NCI-H526 (cell line): Measurements from ENCODE around the gene ENOPH1.
A peak's percentile ranks its signal among the peaks of the same experiment; 100 is the strongest.
"Not testable (repeated sequence)": the region's sequence is repeated elsewhere in the genome, so short reads cannot be mapped to it uniquely, and the experiment has no call there.

Experiments
- DNase-seq, 2 experiments: peaks; one replicate each; lab custom pipeline; 2025; lab: John Stamatoyannopoulos, UW

ENOPH1 gene

DNA sequence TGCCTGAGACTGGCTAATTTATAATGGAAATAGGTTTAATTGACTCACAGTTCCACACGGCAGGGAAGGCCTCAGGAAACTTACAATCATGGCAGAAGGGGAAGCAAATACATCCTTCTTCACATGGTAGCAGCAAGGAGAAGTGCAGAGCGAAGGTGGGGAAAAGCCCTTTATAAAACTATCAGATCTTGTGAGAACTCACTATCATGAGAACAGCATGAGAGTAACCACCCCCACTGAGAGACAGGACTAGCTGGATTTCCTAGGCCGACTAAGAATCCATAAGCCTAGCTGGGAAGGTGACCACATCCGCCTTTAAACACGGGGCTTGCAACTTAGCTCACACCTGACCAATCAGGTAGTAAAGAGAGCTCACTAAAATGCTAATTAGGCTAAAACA, 42.7 kb downstream of the ENOPH1 start:
- DNase-seq, result not testable (repeated sequence)

DNA sequence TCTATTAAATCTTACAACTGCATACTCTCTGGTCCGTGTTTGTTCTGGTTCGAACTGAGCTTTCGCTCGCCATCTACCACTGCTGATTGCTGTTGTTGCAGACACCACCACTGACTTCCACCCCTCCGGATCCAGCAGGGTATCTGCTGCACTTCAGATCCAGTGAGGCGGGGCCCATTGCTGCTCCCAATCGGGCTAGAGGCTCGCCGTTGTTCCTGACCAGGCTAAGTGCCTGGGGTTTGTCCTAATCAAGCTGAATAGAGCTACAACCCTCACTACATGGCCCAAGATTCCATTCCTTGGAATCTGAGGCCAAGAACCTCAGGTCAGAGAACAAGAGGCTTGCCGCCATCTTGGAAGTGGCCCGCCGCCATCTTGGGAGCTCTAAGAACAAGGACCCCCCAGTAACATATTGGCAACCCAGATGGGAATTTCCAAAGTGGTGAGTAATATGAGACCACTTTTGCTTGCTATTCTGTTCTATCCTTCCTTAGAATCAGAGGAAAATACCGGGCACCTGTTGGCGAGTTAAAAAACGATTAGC, 43.3 kb downstream of the ENOPH1 start:
- DNase-seq, result no peak

DNA sequence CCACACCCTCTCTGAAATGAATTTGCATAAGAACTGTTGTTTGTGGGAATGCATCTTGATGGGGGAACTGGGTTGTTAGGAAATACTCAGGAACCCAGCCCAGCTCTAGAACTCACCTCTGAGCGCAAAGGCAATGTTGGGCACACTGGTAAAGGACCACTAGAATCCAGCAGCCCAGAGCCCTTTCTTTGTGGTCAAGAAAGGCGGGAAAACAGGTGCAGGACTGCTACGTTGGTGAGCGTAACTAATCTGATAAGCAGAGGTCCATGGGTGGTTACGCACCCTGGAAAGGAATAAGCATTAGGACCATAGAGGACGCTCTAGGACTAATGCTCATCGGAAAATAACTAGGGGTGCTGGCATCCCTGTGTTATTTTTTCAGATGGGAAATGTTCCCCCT, 45.5 kb downstream of the ENOPH1 start:
- DNase-seq, result not testable (repeated sequence)

DNA sequence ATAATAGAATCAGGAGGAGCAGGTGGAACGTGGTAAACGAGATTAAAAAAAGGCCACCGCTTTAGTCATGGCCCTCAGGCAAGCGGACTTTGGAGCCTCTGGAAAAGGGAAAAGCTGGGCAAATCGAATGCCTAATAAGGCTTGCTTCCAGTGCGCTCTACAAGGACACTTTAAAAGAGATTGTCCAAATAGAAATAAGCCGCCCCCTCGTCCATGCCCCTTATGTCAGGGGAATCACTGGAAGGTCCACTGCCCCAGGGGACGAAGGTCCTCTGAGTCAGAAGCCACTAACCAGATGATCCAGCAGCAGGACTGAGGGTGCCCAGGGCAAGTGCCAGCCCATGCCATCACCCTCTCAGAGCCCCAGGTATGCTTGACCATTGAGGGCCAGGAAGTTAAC, 47.1 kb downstream of the ENOPH1 start:
- DNase-seq, result not testable (repeated sequence)

DNA sequence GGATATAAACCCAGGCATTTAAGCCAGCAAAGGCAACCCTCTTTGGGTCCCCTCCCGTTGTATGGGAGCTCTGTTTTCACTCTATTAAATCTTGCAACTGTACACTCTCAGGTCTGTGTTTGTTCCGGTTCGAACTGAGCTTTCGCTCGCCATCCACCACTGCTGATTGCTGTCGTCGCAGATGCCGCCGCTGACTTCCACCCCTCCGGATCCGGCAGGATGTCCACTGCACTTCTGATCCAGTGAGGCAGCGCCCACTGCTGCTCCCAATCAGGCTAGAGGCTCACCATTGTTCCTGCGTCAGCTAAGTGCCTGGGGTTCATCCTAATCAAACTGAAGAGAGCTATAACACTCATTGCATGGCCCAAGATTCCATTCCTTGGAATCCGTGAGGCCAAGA, 49.2 kb downstream of the ENOPH1 start:
- DNase-seq, result no peak

DNA sequence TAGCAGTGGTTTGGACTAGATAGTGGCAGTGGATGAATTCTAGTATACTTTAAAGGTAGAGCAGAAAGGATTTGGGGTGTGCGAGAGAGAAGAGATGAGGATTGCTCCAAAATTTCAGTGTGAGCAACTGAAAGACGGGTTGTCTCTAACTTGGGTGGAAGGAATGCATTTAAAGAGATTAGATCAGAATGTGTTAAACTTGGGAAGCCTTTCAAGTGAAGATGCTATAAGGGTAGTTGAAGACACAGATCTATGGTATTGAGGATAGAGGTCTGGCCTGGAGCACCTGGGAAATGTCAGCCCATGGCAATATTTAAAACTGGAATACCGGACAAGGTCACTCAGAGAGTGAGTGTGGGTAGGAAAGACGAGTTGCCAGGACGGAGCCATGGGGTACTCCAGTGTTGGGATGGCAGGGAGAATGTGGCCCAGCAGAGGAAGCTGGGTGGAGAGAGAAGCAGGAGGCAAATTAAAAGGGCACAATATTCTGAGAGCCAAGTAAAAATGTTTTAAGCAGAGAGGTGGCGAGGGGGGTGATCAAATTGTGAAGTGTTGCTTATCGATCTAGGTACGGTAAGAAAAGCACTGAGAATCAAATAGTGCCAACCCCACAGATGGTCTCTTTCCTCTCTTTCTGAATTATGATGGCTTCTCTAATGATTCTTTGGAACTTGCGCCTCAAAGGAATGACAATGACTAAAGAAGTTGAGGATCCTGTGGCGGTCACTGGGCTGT, 50.5 kb downstream of the ENOPH1 start:
- DNase-seq, result no peak

DNA sequence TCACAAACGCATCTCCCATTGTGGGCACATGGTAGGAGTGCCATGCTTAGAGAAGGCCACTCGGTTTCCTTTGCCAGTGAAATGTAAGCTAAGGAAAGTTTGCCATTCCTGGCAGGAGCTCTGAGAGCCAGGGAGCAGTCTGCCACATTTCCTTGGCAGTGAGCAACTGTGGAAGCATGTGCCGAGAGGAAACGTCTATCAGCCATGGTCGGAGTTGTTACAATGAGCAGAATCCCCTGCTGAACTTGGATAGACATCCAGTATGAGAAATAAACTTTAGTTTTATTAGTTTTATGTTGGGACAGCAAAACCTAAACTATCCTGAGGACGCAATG, 51.1 kb downstream of the ENOPH1 start:
- DNase-seq, result no peak

DNA sequence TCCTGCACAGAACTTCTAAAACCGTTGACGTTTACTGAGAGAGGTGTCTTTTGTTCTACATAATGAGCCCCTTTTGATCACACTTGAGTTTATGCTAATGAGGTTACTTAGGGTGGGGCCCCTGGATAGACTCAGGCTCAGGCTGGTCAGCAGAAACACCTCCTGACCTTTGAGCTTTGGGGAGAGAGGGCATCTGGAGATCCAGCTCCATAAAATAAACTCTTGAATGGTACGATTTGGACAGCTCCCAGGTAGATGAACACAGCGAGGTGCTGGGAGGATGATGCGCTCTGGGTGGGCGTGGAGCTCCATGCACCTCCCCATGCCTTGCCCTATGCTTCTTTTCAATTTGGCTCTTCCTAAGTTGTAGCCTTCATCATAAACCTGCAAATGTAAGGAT, 52.0 kb downstream of the ENOPH1 start:
- no peak for DNase-seq

DNA sequence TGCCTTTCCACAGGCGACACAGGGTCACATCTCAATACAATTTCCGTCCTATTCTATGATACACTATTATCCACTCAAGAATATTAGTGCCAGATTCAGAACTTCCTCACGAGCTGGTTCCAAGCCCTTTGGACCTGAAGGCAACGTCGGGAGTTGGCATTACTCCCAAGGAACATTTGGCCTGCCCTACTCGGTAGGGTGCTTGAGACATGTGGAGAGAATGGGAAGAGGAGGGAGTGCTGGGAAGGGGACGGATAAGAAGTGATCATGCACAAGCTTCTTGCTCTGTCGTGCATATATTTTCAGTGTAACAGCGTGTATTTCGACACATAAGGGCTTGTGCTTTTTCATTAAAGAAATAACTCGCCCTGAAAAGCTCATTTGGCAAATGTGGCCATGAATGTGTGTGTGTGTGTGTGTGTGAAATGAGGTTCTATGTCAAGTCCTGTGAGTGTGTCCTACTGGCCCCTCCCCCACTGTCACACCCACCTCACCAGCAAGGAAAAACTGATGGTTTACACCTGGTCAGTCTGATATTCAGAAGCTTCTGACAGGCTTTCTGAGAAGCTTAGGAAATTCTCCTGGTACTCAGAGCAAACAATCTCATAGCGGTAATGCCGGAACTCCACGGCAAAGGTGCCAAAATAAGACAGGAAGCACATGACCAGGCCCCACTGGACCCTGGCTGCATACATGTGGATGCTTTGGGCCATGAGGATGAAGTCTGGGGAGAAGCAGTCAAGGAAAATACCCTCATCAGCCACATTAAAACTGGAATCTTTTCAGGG, 54.8 kb downstream of the ENOPH1 start:
- DNase-seq, result no peak

DNA sequence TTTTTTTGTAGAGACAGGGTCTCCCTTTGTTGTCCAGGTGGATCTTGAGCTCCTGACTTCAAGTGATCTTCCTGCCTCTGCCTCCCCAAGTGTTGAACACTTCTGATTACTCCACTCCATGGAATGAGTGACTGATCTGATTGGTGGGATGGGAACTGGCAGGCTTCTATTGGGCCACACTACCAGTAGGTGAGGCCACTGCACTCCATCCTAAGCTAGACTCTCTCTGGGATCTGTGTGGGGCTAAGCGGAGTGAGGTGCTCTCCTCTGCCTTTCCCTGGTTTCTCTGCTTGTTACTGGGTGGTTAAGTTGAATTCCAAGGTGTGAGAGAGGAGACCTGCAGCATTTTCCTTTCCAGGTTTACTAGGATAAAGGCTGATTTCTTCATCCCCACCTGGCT, 58.7 kb downstream of the ENOPH1 start:
- DNase-seq, result no peak

DNA sequence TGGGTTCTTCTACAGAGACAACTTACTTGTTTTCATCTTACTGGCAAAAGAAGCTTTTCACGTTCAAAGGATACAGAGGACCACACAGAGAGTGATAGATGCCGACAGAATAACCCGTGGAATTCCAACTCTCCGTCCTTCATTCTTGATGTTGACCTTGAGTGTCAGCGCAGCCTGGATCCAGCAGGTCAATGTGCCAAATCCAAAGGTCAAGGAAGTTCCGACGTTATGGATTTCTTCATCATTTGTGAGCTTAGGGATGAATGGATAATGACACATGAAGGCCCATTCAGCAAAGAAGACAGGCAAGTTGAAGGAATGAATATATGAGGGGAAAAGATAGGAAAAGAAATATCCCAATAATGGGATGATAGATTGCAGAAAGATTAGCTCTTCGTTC, 59.6 kb downstream of the ENOPH1 start:
- DNase-seq, result no peak

DNA sequence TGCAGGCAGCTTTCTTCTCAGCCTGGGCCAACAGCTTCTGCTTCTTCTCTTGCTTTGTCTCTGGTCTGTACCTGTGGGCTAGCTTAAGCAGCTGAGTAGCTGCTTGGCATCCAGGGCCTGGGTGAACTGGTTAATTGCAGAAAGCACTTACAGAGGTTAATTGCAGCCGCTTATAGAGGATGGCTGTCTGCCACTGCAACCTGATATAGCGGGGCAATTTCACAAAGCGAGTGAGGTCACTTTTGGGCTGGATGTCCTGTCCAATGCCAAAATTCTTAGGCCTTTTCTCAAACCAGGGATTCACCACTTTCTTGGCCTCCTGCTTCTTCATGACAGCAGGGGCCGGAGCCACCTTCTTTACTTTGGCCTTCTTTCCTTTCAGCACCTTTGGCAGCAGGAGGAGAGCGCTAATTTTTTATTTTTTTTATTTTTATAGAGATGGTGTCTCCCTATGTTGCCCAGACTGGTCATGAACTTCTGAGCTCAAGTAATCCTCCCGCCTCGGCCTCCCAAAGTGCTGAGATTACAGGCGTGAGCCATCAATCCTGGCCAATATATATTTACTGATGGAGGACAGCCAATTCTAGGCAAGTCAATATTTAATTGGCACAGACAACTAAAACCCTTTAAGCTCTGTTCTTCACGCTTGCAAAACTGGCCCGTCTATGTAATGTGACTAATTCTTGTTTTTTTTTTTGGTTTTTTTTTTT, 61.0 kb downstream of the ENOPH1 start:
- DNase-seq, result no peak

DNA sequence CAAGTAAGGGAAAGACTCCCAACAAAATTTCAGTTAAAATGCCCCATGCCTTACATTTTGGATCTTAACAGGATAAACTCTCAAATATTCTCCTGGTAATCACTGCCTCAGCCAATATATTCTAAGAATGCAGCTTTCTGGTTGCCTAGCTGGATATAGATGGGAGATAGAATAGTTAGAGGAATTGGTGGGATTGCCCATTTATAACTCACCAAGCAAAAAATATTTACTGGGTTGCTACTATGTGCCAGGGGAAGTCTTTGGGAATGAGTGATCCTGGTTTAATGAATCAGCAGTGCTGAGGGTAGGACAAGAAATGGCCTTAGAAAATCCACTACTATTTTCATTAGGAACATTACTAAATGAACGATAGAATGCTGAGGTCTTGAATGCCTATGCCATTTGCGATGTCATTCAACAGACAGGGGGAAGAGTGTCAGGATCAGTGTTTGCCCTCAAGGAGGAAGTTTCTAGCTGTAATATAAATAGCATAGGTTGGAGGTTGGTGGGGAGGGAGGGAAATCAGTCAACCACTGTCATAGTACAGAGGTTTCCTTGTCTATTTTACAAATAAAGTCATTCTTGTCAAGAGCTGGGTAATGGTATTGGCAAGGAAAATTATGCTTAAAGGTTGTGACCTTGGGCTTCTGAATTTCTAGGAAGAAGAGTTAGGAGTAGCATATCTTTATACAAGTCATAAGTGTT, 63.5 kb downstream of the ENOPH1 start:
- DNase-seq, result no peak

DNA sequence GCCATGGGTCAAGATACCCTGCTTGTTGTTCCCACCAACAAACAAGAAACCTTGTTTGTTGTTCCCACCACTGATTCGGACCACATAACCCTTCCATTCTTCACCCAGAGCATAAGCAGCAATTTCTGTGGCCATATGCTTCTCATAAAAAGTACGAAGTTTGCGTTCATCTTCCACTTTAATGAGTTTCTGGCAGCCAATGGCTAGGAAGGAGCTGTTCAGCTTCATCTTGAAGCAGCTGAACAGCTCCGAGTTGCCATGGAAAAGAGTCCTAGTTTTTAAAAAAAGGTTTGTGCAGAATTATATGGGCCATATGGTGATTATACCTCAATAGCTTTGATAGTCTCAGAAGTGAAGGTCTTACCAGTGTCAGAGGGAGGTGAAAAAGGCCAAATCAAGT, 65.3 kb downstream of the ENOPH1 start:
- DNase-seq, result no peak

DNA sequence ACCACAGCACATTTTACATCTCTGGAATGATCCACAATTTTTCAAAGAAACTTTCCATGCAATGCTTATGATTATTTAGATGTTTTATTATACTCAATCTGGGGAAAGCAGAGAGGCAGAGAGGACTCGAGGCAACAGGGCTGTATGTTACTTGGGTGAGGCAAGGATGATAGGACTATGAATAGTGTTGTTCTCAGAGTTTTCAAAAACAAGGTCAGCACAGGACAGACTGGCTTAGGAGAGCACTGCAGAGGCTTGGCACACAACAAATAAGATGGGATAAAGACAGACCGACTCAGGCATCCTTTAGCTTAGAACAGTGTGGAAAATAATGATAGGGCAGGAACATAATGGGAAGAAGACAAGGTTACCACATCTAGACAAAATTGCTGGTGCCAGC, 66.0 kb downstream of the ENOPH1 start:
- no peak for DNase-seq

DNA sequence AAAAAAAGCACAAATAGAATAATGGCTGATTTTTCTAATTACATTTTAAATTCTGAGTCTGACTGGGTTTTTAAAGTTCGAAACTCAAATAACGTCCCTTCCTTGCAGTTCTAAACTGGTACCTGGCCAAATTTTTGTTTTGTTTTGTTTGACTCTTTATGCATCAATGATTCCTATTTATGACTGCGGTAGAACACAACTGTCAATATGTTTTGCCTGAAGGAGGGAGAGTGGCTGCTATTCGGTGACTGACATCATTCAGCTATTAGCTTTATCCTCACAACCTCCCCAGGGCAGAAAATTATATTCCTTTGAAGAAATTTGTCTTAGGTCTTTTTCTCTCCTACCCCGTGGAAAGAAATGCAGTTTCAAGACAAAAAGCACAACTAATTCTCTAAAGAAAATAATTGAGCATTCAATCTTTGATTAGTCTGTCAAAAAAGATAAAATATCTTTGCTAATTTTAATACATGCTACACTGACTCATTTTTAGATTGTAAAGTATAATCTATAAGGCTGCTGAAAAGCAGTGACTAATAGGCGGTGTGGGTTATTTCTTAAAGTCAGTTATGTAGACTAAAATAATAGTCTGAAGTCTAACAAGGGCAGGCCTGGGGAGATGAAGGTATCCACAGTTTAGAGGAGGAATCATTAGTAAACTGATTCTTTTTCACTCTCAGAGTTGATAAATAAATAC, 69.5 kb downstream of the ENOPH1 start:
- peak in 1 of 2 experiments; percentile 1 for DNase-seq

DNA sequence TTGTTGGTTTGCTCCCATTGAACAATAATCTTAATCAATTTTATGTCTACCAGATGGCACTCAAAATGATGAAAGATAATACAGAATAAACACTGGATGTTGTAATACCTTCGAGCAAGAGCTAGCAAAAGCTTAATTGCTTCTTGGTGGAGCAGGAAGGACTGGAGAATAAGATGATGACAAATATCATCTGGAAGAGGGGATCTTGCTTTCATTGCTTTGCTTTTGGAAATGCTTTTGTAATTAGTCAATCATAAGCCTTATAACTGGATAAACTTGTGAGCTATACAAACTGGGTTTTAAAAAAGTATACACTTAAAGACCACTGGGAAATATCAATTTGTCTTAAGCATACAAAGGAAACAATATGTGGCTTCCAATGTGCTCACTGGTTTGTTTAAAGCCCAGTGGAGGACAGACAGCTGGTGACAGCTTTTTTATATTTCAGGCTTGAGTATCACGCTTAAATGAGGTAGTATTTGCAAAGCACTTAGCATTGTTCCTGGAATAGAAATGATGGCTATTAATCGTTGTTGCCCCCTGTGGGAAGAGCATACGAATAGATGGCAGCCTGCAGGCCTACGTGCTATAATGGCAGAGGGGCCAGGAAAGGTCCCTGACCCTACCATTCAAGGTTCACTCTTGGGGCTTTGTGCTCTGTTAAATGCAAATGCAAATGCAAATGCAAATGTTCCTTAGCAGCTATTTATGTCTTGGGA, 70.2 kb downstream of the ENOPH1 start:
- peak; percentile 8 to 25 for DNase-seq

DNA sequence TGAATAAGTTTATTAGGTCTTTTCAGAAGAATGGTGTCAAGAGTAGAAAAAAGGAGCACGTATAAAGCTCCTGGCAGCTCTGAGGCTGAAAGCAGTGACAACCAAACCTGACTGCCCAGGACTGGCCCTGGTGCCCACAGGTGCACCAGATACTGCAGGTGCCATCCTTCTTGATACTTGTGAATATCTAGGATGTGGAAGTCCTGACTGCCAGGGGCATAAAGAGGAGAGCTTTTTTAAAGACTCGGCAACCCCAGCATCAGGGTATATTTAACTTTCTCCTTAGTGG, 70.7 kb downstream of the ENOPH1 start:
- no peak for DNase-seq

DNA sequence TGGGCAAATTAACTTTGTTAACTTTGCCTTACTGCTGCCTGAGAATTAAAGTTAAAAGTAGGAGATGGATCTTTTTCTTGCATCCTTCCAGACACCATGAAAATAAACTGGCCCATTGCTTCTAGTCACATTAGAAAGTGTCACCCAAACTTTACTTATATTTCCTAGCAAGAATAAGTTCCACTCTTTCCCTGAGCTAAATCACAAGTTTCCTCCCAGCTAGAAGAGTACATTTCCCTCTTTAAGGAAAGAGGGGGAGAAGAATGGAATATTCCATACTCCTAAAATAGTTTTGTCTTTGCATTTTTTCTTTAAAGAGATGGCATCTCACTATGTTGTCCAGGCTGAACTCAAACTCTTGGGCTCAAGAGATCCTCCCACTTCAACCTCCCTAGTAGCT, 77.6 kb downstream of the ENOPH1 start:
- no peak for DNase-seq

DNA sequence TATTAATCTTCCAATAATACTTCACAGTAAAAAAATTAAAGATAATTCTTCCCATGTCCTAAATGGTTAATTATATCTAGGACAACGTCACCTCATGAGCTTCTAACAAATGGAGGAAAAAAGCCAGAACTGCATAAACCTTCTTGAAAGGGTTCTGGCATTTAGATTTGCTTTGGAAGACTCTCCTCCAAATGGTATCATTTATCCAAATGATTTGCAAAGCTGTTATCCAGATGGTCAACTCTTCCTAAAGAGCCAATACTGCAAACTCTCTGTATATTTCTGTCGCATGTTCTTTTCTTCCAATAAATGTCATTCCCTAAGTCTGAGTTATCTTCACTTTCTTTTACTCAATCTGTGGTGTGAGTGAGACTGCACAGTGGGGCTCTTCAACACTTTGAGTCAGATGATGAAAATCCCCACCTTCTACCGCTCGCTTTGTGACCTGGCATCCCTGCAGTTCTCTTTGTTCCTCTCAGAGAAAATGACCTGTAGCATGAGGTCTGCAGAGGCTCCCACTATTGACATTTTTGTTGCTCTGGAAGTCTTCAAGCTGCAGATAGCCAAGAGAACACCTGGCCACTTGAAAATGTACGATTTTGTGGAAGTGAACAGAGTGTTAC, 78.5 kb downstream of the ENOPH1 start:
- DNase-seq, result no peak

DNA sequence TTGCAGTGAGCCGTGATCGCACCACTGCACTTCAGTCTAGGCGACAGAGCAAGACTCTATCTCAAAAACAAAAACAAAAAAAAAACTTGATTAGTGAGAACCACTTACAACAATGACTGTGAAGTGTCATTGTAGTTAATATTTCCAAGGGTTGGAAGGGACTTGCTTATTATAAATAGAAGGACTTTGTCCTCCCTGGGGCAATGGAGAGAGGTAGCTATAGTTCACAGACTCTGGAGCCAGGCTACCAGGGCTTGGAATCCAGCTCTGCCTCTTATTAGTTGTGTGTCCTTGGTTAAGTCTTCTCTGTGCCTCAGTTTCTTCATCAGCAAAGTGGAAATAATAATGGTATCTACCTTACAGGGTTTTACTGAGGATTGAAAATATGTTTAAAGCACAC, 79.8 kb downstream of the ENOPH1 start:
- no peak for DNase-seq
